Ascending aorta (tissue), 2 donors: ENCODE data around the gene VWF. TPM values are rescaled to one million over a fixed set of nuclear protein-coding genes. Genes with fewer than 3 reads are reported as not detected.
A peak's percentile ranks its signal among the peaks of the same experiment; 100 is the strongest.

Experiments
- DNase-seq, 2 donors: peaks; one replicate each; pipeline ENCODE4 v3.0.0-alpha.2; 2019; ENCODE audit warnings: low spot score in 2 of 2
- H3K27ac ChIP-seq, 2 donors: fragments of 200-600 bp; sonication (generic); one replicate each; pipeline ENCODE4 v1.5.1; 2016 to 2017; ENCODE audit warnings: mild to moderate bottlenecking in 1 of 2
- H3K27me3 ChIP-seq: fragments of 200-600 bp; sonication (generic); one replicate; pipeline ENCODE4 v1.5.1; 2017
- H3K36me3 ChIP-seq, 2 donors: fragments of 200-600 bp; sonication (generic); one replicate each; pipeline ENCODE4 v1.5.1; 2016
- H3K4me1 ChIP-seq, 2 donors: fragments of 200-600 bp; sonication (generic); one replicate each; pipeline ENCODE4 v1.5.1; 2016 to 2017; ENCODE audit warnings: mild to moderate bottlenecking in 1 of 2
- H3K4me3 ChIP-seq, 2 donors: fragments of 200-600 bp; sonication (generic); one replicate each; pipeline ENCODE4 v1.5.1; 2016 to 2017; ENCODE audit warnings: mild to moderate bottlenecking in 1 of 2
- H3K9me3 ChIP-seq, 2 donors: fragments of 200-600 bp; sonication (generic); one replicate each; pipeline ENCODE4 v1.5.1; 2016
- CTCF ChIP-seq, 3 experiments: fragments of 200-600 bp in 2 of 3; fragments of 450-650 bp in 1 of 3; sonication (generic) in 2 of 3; IDR thresholded peaks; one replicate each; pipeline ENCODE4 v1.5.1; 2016 to 2019; ENCODE audit warnings: antibody characterized with exemption in 3 of 3, mild to moderate bottlenecking in 1 of 3, moderate library complexity in 1 of 3
- intact Hi-C: fragments of 100-400 bp; cut with DNase I; formaldehyde crosslinking; loops from one replicate; pipeline ENCODE4 v1.15.1; 2023
- total RNA-seq: library from RNA; depleted of rRNA; stranded (reverse); fragments of >200 nt; gene quantifications from one replicate; pipeline ENCODE4 v1.1.0, GENCODE V29; 2016

The VWF gene
- total RNA-seq, 1 donor from 2014 or later: 1,026 TPM

DNA sequence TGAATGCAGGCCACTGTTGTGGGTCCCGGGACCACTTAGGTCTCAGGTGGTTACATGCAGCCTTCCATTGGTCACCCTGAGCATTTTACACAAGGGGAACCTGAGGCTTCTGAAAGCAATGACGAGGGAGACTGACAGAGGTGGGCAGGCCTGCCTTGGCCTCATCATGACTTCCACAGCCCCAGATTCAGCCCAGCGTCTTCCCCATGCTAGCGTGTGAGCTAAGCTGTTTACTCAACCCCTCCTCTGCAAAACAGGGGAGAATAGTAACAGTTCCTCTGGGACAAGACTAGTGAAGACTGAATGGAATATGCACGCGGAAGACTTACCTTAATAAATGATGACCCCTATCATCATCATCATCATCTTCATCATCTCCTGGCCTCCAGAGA is 46.8 kb downstream of the VWF start:
- Histone ChIP-seq H3K27ac (no peak overlapping the region), H3K9me3 (no peaks in the 10 kb centered on the region), H3K4me1 (no peaks in the 10 kb centered on the region), H3K4me3 (no peak overlapping the region), H3K27me3 (no peaks in the 10 kb centered on the region), H3K36me3 (no peaks in the 10 kb centered on the region)
- intact Hi-C loops: no loop called here
- TF ChIP-seq CTCF (IDR thresholded peaks at IDR 0.05): no peak
- no peak for DNase-seq

DNA sequence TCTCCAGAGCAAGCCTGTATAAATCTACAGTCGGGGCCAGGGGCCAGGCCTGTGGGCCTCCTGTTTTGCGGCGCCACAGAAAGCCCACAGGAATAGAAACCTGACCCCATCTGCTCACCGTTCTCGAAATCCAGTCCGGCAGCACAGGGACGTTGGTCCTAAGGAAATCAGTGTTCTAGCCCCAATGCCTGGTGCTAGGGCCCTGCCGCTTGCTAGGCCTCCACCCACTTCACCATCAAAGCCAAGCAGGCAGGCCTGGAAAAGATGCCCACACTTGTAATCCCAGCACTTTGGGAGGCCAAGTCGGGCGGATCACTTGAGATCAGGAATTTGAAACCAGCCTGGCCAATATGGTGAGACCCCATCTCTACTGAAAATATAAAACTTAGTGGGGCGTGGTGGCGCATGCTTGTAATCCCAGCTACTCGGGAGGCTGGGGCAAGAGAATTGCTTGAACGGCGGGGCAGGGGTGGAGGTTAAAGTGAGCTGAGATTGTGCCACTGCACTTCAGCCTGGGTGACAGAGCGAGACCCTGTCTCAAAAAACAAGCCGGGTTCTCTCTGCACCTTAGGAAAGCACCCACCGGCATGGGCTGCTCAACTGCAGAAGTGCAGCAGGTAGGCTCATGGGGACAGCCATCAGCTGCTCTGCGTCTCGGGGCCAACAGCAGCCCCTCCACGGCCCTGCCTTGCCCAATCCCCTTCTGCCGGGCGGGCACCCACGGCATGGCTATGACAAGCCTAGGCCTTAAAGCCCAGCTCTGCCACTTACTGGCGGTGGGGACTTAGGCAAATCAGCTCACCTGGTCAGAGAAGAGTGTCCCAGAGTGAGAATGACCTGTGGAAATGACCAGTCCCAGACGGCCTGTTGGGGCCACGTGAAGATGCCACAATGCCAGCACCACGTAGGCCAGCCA is 47.4 kb downstream of the VWF start:
- H3K4me3 ChIP-seq: no peak overlapping the region
- no peaks in the 10 kb centered on the region for H3K27me3 ChIP-seq
- H3K4me1 ChIP-seq: no peaks in the 10 kb centered on the region
- TF ChIP-seq CTCF (IDR thresholded peaks at IDR 0.05): no peak
- DNase-seq: no peak
- H3K27ac ChIP-seq: no peak overlapping the region
- H3K36me3 ChIP-seq: no peaks in the 10 kb centered on the region
- no peaks in the 10 kb centered on the region for H3K9me3 ChIP-seq
- intact Hi-C loops: no loop called here

GRCh38 chr12:6076346-6076745 is 48.1 kb downstream of the VWF start:
- no peaks in the 10 kb centered on the region for H3K27me3 ChIP-seq
- no peak overlapping the region for H3K27ac ChIP-seq
- no peak for TF ChIP-seq CTCF (IDR thresholded peaks at IDR 0.05)
- intact Hi-C loops: no loop called here
- H3K4me1 ChIP-seq: no peaks in the 10 kb centered on the region
- H3K4me3 ChIP-seq: no peak overlapping the region
- H3K36me3 ChIP-seq: no peaks in the 10 kb centered on the region
- no peaks in the 10 kb centered on the region for H3K9me3 ChIP-seq
- no peak for DNase-seq

DNA sequence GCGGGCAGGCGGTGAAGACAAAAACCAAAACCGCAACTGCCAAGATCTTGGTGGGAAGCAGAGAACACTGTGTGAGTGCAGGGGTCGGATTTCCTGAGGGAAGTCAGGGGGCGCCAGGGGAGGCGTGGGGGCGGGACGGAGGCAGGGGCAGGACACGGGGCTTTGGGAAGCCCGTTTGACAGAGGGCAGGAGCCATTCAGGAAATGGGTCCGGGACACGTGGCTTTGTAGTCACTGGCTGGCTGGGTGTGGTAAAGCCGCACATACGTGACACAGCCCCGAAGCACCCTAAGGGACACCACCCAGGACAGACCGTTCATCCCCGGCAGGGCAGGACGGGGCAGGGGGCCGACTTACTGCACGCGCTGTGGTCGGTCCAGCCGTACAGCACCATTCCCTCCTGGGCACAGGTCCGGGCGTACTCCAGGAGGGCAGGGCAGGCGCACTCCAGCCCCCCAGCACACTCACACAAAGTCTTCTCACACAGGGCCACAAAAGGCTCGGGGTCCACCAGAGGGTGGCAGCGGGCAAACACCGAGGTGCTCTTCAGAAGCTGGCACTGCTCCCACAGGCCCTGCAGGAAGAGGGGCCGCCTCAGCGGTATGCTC is 49.4 kb downstream of the VWF start:
- intact Hi-C loops: no loop called here
- no peak for DNase-seq
- H3K36me3 ChIP-seq: no peaks in the 10 kb centered on the region
- no peaks in the 10 kb centered on the region for H3K4me1 ChIP-seq
- peak overlapping the region; percentile 30 for H3K4me3 ChIP-seq
- TF ChIP-seq CTCF (IDR thresholded peaks at IDR 0.05): no peak
- no peak overlapping the region for H3K27ac ChIP-seq
- no peaks in the 10 kb centered on the region for H3K27me3 ChIP-seq
- no peaks in the 10 kb centered on the region for H3K9me3 ChIP-seq

- Histone ChIP-seq H3K9me3 (no peaks in the 10 kb centered on the region), H3K27me3 (no peaks in the 10 kb centered on the region), H3K4me3 (no peak overlapping the region), H3K27ac (no peak overlapping the region), H3K36me3 (no peaks in the 10 kb centered on the region), H3K4me1 (no peaks in the 10 kb centered on the region)
- intact Hi-C loops: no loop called here
- no peak for TF ChIP-seq CTCF (IDR thresholded peaks at IDR 0.05)
- DNase-seq: no peak
These were observed 50.0 kb downstream of the VWF start for GRCh38 chr12:6074427-6074826.
